ENCODE results near the gene ORAI1. TPM values are rescaled to one million over a fixed set of nuclear protein-coding genes. Genes with fewer than 3 reads are reported as not detected.
"Not testable (repeated sequence)": the region's sequence is repeated elsewhere in the genome, so short reads cannot be mapped to it uniquely, and the experiment has no call there.

The ORAI1 gene
- total RNA-seq, 3 donors from 2014 or later (not counting 1 experiment from before 2014, with no cell fraction given), result 64.6 to 74.1 (median 70.8) TPM

DNA sequence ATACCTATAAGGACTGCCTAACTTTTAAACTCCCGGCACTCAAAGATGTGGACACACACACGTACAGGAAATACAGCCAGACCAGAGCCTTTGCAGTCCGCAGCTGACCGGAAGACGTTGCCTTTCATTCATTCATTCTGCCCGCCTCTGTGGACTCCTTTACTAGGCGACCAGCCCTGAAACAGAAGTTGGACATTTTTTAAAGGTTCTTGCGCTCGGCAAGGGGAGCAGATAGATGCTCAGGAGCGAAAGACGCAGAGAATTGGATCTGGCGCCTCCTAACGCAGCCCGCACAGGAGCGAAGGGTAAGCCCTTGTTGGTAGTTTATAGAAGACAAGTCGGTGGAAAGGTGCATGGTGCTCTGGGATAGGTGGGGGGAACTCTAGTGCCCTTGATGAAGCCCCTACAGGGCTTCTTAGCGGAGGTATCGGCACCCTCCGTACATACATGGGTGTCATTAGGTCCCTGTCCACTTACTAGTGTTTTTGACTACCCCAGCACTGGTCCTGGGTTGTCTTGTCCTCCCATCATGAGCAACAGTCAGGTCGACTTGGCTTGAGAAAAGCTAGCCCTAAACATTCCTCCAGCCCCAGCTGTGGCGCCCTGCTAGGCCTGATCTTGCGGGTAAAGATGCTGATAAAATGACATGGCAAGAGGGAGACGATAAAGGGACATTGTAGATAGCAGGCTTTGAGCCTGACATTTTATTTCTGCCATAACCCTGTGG is 45.2 kb upstream of the ORAI1 start, which contains the start of gene KDM2B:
KDM2B (minus strand) TSS at position 65 of the 727 bp plus-strand sequence. CDS start 112 bp downstream, outside the sequence.
- WGBS (ENCODE audit: insufficient coverage), result 24% methylated on average over 23 of the region's 23 CpGs
- H3K4me1 Mint-ChIP-seq, result peaks cover 33 to 45% of the 10 kb centered on the region in 2 donors
- H3K9me3 Mint-ChIP-seq, result no peaks in the 10 kb centered on the region
- H3K27me3 ChIP-seq (ENCODE audit: control insufficient read depth, insufficient read depth, low read length), result no peaks in the 10 kb centered on the region
- no peaks in the 10 kb centered on the region for H3K9me3 ChIP-seq (ENCODE audit: control insufficient read depth, insufficient read depth, low read length)
- no peaks in the 10 kb centered on the region for H3K36me3 Mint-ChIP-seq
- TF ChIP-seq, protein P1, sequence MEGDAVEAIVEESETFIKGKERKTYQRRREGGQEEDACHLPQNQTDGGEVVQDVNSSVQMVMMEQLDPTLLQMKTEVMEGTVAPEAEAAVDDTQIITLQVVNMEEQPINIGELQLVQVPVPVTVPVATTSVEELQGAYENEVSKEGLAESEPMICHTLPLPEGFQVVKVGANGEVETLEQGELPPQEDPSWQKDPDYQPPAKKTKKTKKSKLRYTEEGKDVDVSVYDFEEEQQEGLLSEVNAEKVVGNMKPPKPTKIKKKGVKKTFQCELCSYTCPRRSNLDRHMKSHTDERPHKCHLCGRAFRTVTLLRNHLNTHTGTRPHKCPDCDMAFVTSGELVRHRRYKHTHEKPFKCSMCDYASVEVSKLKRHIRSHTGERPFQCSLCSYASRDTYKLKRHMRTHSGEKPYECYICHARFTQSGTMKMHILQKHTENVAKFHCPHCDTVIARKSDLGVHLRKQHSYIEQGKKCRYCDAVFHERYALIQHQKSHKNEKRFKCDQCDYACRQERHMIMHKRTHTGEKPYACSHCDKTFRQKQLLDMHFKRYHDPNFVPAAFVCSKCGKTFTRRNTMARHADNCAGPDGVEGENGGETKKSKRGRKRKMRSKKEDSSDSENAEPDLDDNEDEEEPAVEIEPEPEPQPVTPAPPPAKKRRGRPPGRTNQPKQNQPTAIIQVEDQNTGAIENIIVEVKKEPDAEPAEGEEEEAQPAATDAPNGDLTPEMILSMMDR (IDR thresholded peaks at IDR 0.05), result no peak
- H3K4me3 ChIP-seq (ENCODE audit: low read length), result peak within 1 kb of the TSS; percentile 65
- no peaks in the 10 kb centered on the region for H3K27me3 Mint-ChIP-seq (ENCODE audit: low read depth in 2 of 2)
- peak within 1 kb of the TSS; percentile 99 for H3K4me3 Mint-ChIP-seq
- peak in 2 of 3 donors; percentile 5 to 8 for ATAC-seq
- DNase-seq, result peak in 1 of 2 donors; percentile 63
- H3K27ac ChIP-seq (ENCODE audit: low read length), result peak within 1 kb of the TSS; percentile 92
- peaks cover 44% of the 10 kb centered on the region for H3K4me1 ChIP-seq (ENCODE audit: control insufficient read depth, insufficient read depth, low read length)
- intact Hi-C loops (cut with micrococcal nuclease), result loop anchor here (1.0 to 5.0 kb wide), 2 partner anchors 24 to 41 kb away; no protein-coding TSS in a partner anchor
- H3K27ac Mint-ChIP-seq, result peak within 1 kb of the TSS; percentile 93 to 98
- peaks cover 2% of the 10 kb centered on the region for H3K36me3 ChIP-seq (ENCODE audit: control insufficient read depth, insufficient read depth, low read length)

GRCh38 chr12:121581686-121582429 is 44.5 kb upstream of the ORAI1 start:
- Mint-ChIP-seq H3K9me3 (no peaks in the 10 kb centered on the region), H3K27ac (peak overlapping the region; percentile 93 to 98), H3K4me3 (peak overlapping the region; percentile 99), H3K4me1 (peaks cover 33 to 45% of the 10 kb centered on the region in 2 donors), H3K27me3 (ENCODE audit: low read depth in 2 of 2) (no peaks in the 10 kb centered on the region), H3K36me3 (no peaks in the 10 kb centered on the region)
- Histone ChIP-seq H3K4me1 (ENCODE audit: control insufficient read depth, insufficient read depth, low read length) (peaks cover 44% of the 10 kb centered on the region), H3K27me3 (ENCODE audit: control insufficient read depth, insufficient read depth, low read length) (no peaks in the 10 kb centered on the region), H3K4me3 (ENCODE audit: low read length) (peak overlapping the region; percentile 65), H3K27ac (ENCODE audit: low read length) (peak overlapping the region; percentile 92), H3K36me3 (ENCODE audit: control insufficient read depth, insufficient read depth, low read length) (no peaks in the 10 kb centered on the region), H3K9me3 (ENCODE audit: control insufficient read depth, insufficient read depth, low read length) (no peaks in the 10 kb centered on the region)
- TF ChIP-seq, protein P1 (IDR thresholded peaks at IDR 0.05), result no peak
- peak in 2 of 3 donors; percentile 34 to 43 for ATAC-seq
- intact Hi-C loops (cut with micrococcal nuclease), result loop anchor here (1.0 to 5.0 kb wide), 2 partner anchors 8 to 40 kb away; no protein-coding TSS in a partner anchor
- DNase-seq, result peak in 1 of 2 donors; percentile 53
- 19% methylated on average over 12 of the region's 17 CpGs for WGBS (ENCODE audit: insufficient coverage)

GRCh38 chr12:121582583-121583333 is 43.6 kb upstream of the ORAI1 start:
- peaks cover 33 to 39% of the 10 kb centered on the region in 2 donors for H3K4me1 Mint-ChIP-seq

GRCh38 chr12:121583334-121583661 is 43.0 kb upstream of the ORAI1 start:
- not testable (repeated sequence) for H3K4me3 Mint-ChIP-seq; ATAC-seq; H3K9me3 Mint-ChIP-seq; H3K36me3 Mint-ChIP-seq; H3K27me3 Mint-ChIP-seq (ENCODE audit: low read depth in 2 of 2); H3K4me3 ChIP-seq (ENCODE audit: low read length); DNase-seq; H3K9me3 ChIP-seq (ENCODE audit: control insufficient read depth, insufficient read depth, low read length); H3K36me3 ChIP-seq (ENCODE audit: control insufficient read depth, insufficient read depth, low read length); H3K27ac ChIP-seq (ENCODE audit: low read length); H3K27me3 ChIP-seq (ENCODE audit: control insufficient read depth, insufficient read depth, low read length)
- H3K4me1 Mint-ChIP-seq, result peaks cover 33 to 39% of the 10 kb centered on the region in 2 donors
- WGBS (ENCODE audit: insufficient coverage), result 97% methylated on average over 2 of the region's 2 CpGs
- peaks cover 33% of the 10 kb centered on the region for H3K4me1 ChIP-seq (ENCODE audit: control insufficient read depth, insufficient read depth, low read length)
- intact Hi-C loops (cut with micrococcal nuclease), result loop anchor here (5.0 kb wide), 1 partner anchor 39 kb away; no protein-coding TSS in a partner anchor
- peak overlapping the region; percentile 93 to 98 for H3K27ac Mint-ChIP-seq

More at GRCh38 chr12:121582583-121583333, 43.6 kb upstream of the ORAI1 start:
- no peaks in the 10 kb centered on the region for H3K36me3 Mint-ChIP-seq
- H3K9me3 Mint-ChIP-seq, result no peaks in the 10 kb centered on the region
- H3K27ac ChIP-seq (ENCODE audit: low read length), result peak overlapping the region; percentile 92
- H3K9me3 ChIP-seq (ENCODE audit: control insufficient read depth, insufficient read depth, low read length), result no peaks in the 10 kb centered on the region
- no peaks in the 10 kb centered on the region for H3K36me3 ChIP-seq (ENCODE audit: control insufficient read depth, insufficient read depth, low read length)
- peak overlapping the region; percentile 99 for H3K4me3 Mint-ChIP-seq
- TF ChIP-seq, protein P1 (IDR thresholded peaks at IDR 0.05), result no peak
- ATAC-seq, result no peak
- no peak for DNase-seq
- H3K4me3 ChIP-seq (ENCODE audit: low read length), result no peak overlapping the region
- no peaks in the 10 kb centered on the region for H3K27me3 ChIP-seq (ENCODE audit: control insufficient read depth, insufficient read depth, low read length)
- H3K4me1 ChIP-seq (ENCODE audit: control insufficient read depth, insufficient read depth, low read length), result peaks cover 38% of the 10 kb centered on the region
- H3K27me3 Mint-ChIP-seq (ENCODE audit: low read depth in 2 of 2), result no peaks in the 10 kb centered on the region
- WGBS (ENCODE audit: insufficient coverage), result 49% methylated on average over 12 of the region's 13 CpGs
- intact Hi-C loops (cut with micrococcal nuclease), result loop anchor here (1.0 to 5.0 kb wide), 2 partner anchors 8 to 40 kb away; no protein-coding TSS in a partner anchor
- H3K27ac Mint-ChIP-seq, result peak overlapping the region; percentile 93 to 98

GRCh38 chr12:121584885-121585284 is 41.4 kb upstream of the ORAI1 start:
- H3K27me3 Mint-ChIP-seq (ENCODE audit: low read depth in 2 of 2); H3K9me3 Mint-ChIP-seq; H3K36me3 ChIP-seq (ENCODE audit: control insufficient read depth, insufficient read depth, low read length); H3K4me3 ChIP-seq (ENCODE audit: low read length); H3K36me3 Mint-ChIP-seq; ATAC-seq; H3K27ac Mint-ChIP-seq; H3K27ac ChIP-seq (ENCODE audit: low read length); DNase-seq; H3K4me3 Mint-ChIP-seq; H3K9me3 ChIP-seq (ENCODE audit: control insufficient read depth, insufficient read depth, low read length); H3K27me3 ChIP-seq (ENCODE audit: control insufficient read depth, insufficient read depth, low read length): not testable (repeated sequence)
- peaks cover 31 to 40% of the 10 kb centered on the region in 2 donors for H3K4me1 Mint-ChIP-seq
- intact Hi-C loops (cut with micrococcal nuclease), result loop anchor here (5.0 kb wide), 1 partner anchor 37 kb away; no protein-coding TSS in a partner anchor
- 99% methylated on average over 6 of the region's 6 CpGs for WGBS (ENCODE audit: insufficient coverage)
- H3K4me1 ChIP-seq (ENCODE audit: control insufficient read depth, insufficient read depth, low read length), result peaks cover 38% of the 10 kb centered on the region
